Activated CD8-positive, alpha-beta T cell treated with anti-CD3 and anti-CD28 coated beads for 36 hours (primary cell): ENCODE data around the gene PARP12. TPM values are rescaled to one million over a fixed set of nuclear protein-coding genes. Genes with fewer than 3 reads are reported as not detected.

Experiments
- ATAC-seq: fragments of 200-7000 bp; cut with Tn5 transposase; one replicate; pipeline ENCODE4 v1.10.0; 2021; ENCODE audit warnings: mild to moderate bottlenecking, moderate library complexity
- CTCF ChIA-PET: fragments of 350-600 bp; sonication (Branson Sonifier 250); formaldehyde crosslinking; loops from one replicate; lab custom pipeline; 2021; ENCODE audit warnings: antibody characterized with exemption; lab: Charles Lee
- POLR2A ChIA-PET: fragments of 350-600 bp; sonication (Branson Sonifier 250); formaldehyde crosslinking; loops from one replicate; lab custom pipeline; 2021; ENCODE audit warnings: antibody characterized with exemption; lab: Charles Lee
- DNase-seq: peaks from one replicate; pipeline ENCODE4 v3.0.0-alpha.2; 2020
- H3K27ac Mint-ChIP-seq: one replicate; pipeline ENCODE4 v1.8.0; 2021; ENCODE audit warnings: mild to moderate bottlenecking, mixed read lengths
- H3K27me3 Mint-ChIP-seq: one replicate; pipeline ENCODE4 v1.8.0; 2021; ENCODE audit warnings: mixed read lengths
- H3K36me3 Mint-ChIP-seq: one replicate; pipeline ENCODE4 v1.8.0; 2021; ENCODE audit warnings: low read depth, mixed read lengths
- H3K4me1 Mint-ChIP-seq: one replicate; pipeline ENCODE4 v1.8.0; 2021; ENCODE audit warnings: low read depth, mixed read lengths
- H3K4me3 Mint-ChIP-seq: one replicate; pipeline ENCODE4 v1.8.0; 2021; ENCODE audit warnings: mild to moderate bottlenecking, moderate library complexity, mixed read lengths
- H3K9me3 Mint-ChIP-seq: one replicate; pipeline ENCODE4 v1.8.0; 2021; ENCODE audit warnings: mixed read lengths
- intact Hi-C: fragments of 100-400 bp; cut with micrococcal nuclease; formaldehyde crosslinking; loops from one replicate; pipeline ENCODE4 v1.10.0; 2022
- total RNA-seq, 2 experiments: library from RNA; stranded (reverse); gene quantifications; one replicate each; pipeline ENCODE4 v1.2.3, GENCODE V29; 2021
- TF ChIP-seq, protein P1 (sequence below): fragments of 200-600 bp; IDR thresholded peaks from one replicate; pipeline ENCODE4 v1.8.0; 2022; ENCODE audit warnings: antibody characterized with exemption, mild to moderate bottlenecking

The PARP12 gene
- total RNA-seq, 2 experiments from 2014 or later, result 29.5 to 29.9 TPM

DNA sequence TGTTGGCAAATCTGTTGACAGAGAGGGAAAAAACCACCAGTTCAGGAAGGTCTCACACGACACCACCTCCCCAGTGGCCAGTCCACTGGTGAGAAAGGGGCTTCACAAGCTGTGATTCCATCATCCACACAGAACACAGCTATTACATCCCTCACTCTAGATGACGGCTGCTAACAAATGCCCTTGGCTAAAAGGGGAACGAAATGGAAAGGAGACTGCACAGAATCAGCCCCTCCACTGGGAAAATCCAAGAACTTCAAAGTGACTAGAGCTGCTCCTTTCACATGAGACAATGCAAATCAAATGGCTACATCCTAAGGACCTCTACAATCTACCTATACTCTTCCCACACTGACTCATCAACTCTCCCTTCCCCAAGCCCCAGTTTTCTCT lies 5.6 kb downstream of the PARP12 start:
- TF ChIP-seq, protein P1, sequence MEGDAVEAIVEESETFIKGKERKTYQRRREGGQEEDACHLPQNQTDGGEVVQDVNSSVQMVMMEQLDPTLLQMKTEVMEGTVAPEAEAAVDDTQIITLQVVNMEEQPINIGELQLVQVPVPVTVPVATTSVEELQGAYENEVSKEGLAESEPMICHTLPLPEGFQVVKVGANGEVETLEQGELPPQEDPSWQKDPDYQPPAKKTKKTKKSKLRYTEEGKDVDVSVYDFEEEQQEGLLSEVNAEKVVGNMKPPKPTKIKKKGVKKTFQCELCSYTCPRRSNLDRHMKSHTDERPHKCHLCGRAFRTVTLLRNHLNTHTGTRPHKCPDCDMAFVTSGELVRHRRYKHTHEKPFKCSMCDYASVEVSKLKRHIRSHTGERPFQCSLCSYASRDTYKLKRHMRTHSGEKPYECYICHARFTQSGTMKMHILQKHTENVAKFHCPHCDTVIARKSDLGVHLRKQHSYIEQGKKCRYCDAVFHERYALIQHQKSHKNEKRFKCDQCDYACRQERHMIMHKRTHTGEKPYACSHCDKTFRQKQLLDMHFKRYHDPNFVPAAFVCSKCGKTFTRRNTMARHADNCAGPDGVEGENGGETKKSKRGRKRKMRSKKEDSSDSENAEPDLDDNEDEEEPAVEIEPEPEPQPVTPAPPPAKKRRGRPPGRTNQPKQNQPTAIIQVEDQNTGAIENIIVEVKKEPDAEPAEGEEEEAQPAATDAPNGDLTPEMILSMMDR, result no peak
- ATAC-seq (no peak), DNase-seq (no peak)
- Mint-ChIP-seq H3K9me3 (no peaks in the 10 kb centered on the region), H3K27me3 (no peaks in the 10 kb centered on the region), H3K27ac (no peak overlapping the region), H3K4me1 (peaks cover 58% of the 10 kb centered on the region), H3K36me3 (peaks cover 29% of the 10 kb centered on the region), H3K4me3 (no peak overlapping the region)
- intact Hi-C loops, result no loop called here
- ChIA-PET POLR2A (interaction anchor here (1.2 kb wide), 1 partner anchor 14 kb away, joined by 4 read pairs; no protein-coding TSS in a partner anchor), CTCF (interaction anchor here (0.9 to 1.1 kb wide), 2 partner anchors 438 to 623 kb away, joined by 3 to 4 read pairs; no protein-coding TSS in a partner anchor)

DNA sequence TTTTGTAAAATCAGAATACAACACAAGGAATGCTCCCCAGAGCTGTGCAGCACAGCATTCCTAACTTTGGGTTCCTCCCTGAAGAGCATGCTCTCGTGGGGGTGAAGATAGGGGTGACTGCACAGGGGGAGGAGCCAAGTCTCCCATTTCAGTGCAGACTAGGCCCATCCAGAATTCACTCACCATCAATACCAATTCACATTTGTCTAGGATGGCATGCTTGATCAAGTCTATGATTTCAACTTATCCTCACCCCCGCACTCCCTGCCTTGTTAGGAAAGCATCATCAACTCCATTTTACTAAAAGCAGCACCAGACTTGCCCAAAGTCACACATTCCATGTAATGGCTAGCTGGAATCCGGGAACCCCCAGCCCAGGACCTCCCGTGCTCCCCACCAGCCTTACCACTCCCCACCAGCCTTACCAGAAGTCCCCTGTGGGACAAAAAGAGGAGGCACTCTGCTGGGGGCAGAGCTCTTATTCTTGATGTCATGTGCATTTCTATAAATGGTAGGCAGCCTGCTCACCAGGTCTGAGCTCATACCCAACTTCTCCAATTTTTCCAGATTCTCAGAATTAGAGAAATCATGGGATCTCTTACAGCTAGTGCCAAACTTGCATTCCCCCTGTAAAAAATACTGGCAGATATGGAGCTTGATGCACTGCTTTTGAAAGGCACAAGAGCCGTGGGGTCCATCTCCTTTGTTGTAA lies 6.2 kb downstream of the PARP12 start:
- Mint-ChIP-seq H3K36me3 (peaks cover 29% of the 10 kb centered on the region), H3K9me3 (no peaks in the 10 kb centered on the region), H3K27ac (no peak overlapping the region), H3K27me3 (no peaks in the 10 kb centered on the region), H3K4me1 (peaks cover 56% of the 10 kb centered on the region), H3K4me3 (no peak overlapping the region)
- ChIA-PET CTCF (interaction anchor here (0.9 to 1.1 kb wide), 2 partner anchors 438 to 622 kb away, joined by 3 to 4 read pairs; no protein-coding TSS in a partner anchor), POLR2A (interaction anchor here (1.2 kb wide), 1 partner anchor 14 kb away, joined by 4 read pairs; no protein-coding TSS in a partner anchor)
- DNase-seq, result no peak
- ATAC-seq, result no peak
- intact Hi-C loops, result no loop called here
- TF ChIP-seq, protein P1, result no peak

DNA sequence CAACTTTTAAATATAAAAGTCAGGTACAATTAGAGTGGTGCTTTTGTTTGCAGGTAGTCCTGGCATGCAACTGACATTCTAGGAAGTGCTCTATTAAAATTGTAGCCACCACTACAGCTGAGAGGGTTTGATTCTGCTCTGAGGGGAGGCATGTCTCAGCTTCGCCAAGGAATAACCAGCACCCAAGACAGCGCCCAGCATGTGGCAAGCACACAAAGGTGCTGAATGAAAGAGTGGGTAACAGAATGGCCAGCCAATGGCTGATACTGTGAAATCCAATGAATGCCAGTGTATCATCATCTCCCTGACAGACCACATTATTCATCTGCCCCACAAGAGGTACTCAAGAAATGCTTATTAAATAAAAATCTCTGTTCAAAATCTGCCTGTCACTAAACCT lies 6.9 kb downstream of the PARP12 start:
- Mint-ChIP-seq H3K4me3 (no peak overlapping the region), H3K27me3 (no peaks in the 10 kb centered on the region), H3K9me3 (no peaks in the 10 kb centered on the region), H3K4me1 (peaks cover 48% of the 10 kb centered on the region), H3K27ac (no peak overlapping the region), H3K36me3 (peaks cover 22% of the 10 kb centered on the region)
- CTCF ChIA-PET, result no interaction called here
- intact Hi-C loops, result no loop called here
- POLR2A ChIA-PET, result no interaction called here
- no peak for DNase-seq
- TF ChIP-seq, protein P1, result no peak
- ATAC-seq, result no peak

DNA sequence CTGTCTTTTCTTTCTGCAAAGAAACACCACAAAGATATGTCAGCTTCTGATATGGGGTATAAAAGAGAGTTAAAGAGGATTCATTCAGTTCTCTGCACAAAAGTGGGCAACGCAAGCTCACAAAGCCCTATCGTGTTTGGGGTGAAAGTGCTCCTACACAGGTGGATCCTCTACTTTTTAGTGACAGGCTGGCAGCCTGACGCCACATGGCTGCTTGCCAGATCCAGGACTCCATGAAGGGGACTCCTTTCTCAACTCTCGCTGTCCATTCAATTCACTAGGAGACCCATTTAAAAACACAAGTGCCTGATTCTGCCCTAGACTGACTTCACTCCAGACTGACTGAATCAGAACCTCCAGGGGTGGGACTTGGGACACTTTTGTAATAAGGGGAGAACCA lies 8.0 kb downstream of the PARP12 start:
- ATAC-seq, result no peak
- ChIA-PET CTCF (no interaction called here), POLR2A (interaction anchor here (0.6 kb wide), 2 partner anchors 16 to 249 kb away, joined by 3 read pairs; no protein-coding TSS in a partner anchor)
- Mint-ChIP-seq H3K4me1 (peaks cover 37% of the 10 kb centered on the region), H3K9me3 (no peaks in the 10 kb centered on the region), H3K27me3 (no peaks in the 10 kb centered on the region), H3K4me3 (no peak overlapping the region), H3K36me3 (peaks cover 18% of the 10 kb centered on the region), H3K27ac (no peak overlapping the region)
- intact Hi-C loops, result no loop called here
- DNase-seq, result no peak
- TF ChIP-seq, protein P1, result no peak
